SK-N-SH treated with all-trans-retinoic acid at 6 μM for 48 hours (cell line): ENCODE results near the gene DENND1A.
A peak's percentile ranks its signal among the peaks of the same experiment; 100 is the strongest.

ENCODE experiments used
- ATAC-seq: fragments of 200-7000 bp; cut with Tn5 transposase; 3 replicates; pipeline ENCODE4 v1.9.1; 2020; ENCODE audit warnings: mild to moderate bottlenecking, moderate library complexity
- ARNTL ChIP-seq: fragments of 450-650 bp; formaldehyde crosslinking; IDR thresholded peaks from 2 replicates; pipeline ENCODE4 v1.5.0; 2020; ENCODE audit warnings: low read depth, mild to moderate bottlenecking, moderate library complexity, borderline replicate concordance
- BACH2 ChIP-seq: fragments of 250-450 bp; sonication (Bioruptor Pico); IDR thresholded peaks from 2 replicates; pipeline ENCODE4 v1.9.0; 2021; ENCODE audit warnings: mild to moderate bottlenecking, borderline replicate concordance
- CREB5 ChIP-seq: fragments of 250-450 bp; sonication (Bioruptor Pico); IDR thresholded peaks from 2 replicates; pipeline ENCODE4 v1.5.1; 2020; ENCODE audit warnings: low read depth, mild to moderate bottlenecking, moderate library complexity
- ESRRG ChIP-seq: fragments of 250-450 bp; sonication (Bioruptor Pico); IDR thresholded peaks from 2 replicates; pipeline ENCODE4 v1.6.1; 2021; ENCODE audit warnings: mild to moderate bottlenecking
- GLIS3 ChIP-seq: fragments of 250-450 bp; sonication (Bioruptor Pico); IDR thresholded peaks from 2 replicates; pipeline ENCODE4 v1.5.0; 2020; ENCODE audit warnings: mild to moderate bottlenecking, moderate library complexity
- ISL1 ChIP-seq: fragments of 250-450 bp; sonication (Bioruptor Pico); IDR thresholded peaks from 2 replicates; pipeline ENCODE4 v2.1.2; 2022; ENCODE audit warnings: mild to moderate bottlenecking, moderate library complexity
- OSR1 ChIP-seq: fragments of 250-450 bp; sonication (Bioruptor Pico); IDR thresholded peaks from 2 replicates; pipeline ENCODE4 v1.8.0; 2022; ENCODE audit warnings: moderate library complexity, mild to moderate bottlenecking, inconsistent platforms
- PATZ1 ChIP-seq: fragments of 250-450 bp; sonication (Bioruptor Pico); IDR thresholded peaks from 2 replicates; pipeline ENCODE4 v1.8.0; 2020; ENCODE audit warnings: mild to moderate bottlenecking, moderate library complexity, borderline replicate concordance
- PPARA ChIP-seq: fragments of 250-450 bp; sonication (Bioruptor Pico); IDR thresholded peaks from 2 replicates; pipeline ENCODE4 v1.5.0; 2020; ENCODE audit warnings: mild to moderate bottlenecking, borderline replicate concordance
- RARB ChIP-seq: fragments of 250-450 bp; sonication (Bioruptor Pico); IDR thresholded peaks from 2 replicates; pipeline ENCODE4 v1.8.0; 2021; ENCODE audit warnings: mild to moderate bottlenecking, moderate library complexity
- SNAI2 ChIP-seq: fragments of 250-450 bp; sonication (Bioruptor Pico); IDR thresholded peaks from 2 replicates; pipeline ENCODE4 v1.5.0; 2020; ENCODE audit warnings: mild to moderate bottlenecking, moderate library complexity
- TCF4 ChIP-seq: fragments of 250-450 bp; sonication (Bioruptor Pico); IDR thresholded peaks from 2 replicates; pipeline ENCODE4 v1.8.0; 2021; ENCODE audit warnings: mild to moderate bottlenecking, moderate library complexity, borderline replicate concordance
- TOX ChIP-seq: fragments of 250-450 bp; sonication (Bioruptor Pico); IDR thresholded peaks from 2 replicates; pipeline ENCODE4 v1.8.0; 2021; ENCODE audit warnings: mild to moderate bottlenecking, moderate library complexity, borderline replicate concordance
- ZC3H10 ChIP-seq: fragments of 250-450 bp; sonication (Bioruptor Pico); IDR thresholded peaks from 2 replicates; pipeline ENCODE4 v1.5.1; 2021; ENCODE audit warnings: mild to moderate bottlenecking, moderate library complexity
- ZFP3 ChIP-seq: fragments of 250-450 bp; sonication (Bioruptor Pico); IDR thresholded peaks from 2 replicates; pipeline ENCODE4 v1.5.0; 2020; ENCODE audit warnings: mild to moderate bottlenecking, moderate library complexity
- ZFP30 ChIP-seq: fragments of 450-650 bp; formaldehyde crosslinking; IDR thresholded peaks from 2 replicates; pipeline ENCODE4 v1.5.0; 2022; ENCODE audit warnings: mild to moderate bottlenecking, moderate library complexity
- ZNF565 ChIP-seq: fragments of 450-650 bp; formaldehyde crosslinking; conservative IDR thresholded peaks from 2 replicates; pipeline ENCODE4 v1.5.0; 2020; ENCODE audit warnings: low read depth, mild to moderate bottlenecking, moderate library complexity
- ZNF70 ChIP-seq: fragments of 450-650 bp; formaldehyde crosslinking; IDR thresholded peaks from 2 replicates; pipeline ENCODE4 v1.5.0; 2020; ENCODE audit warnings: mild to moderate bottlenecking, moderate library complexity
- ZNF8 ChIP-seq: fragments of 450-650 bp; formaldehyde crosslinking; IDR thresholded peaks from 2 replicates; pipeline ENCODE4 v1.5.0; 2020; ENCODE audit warnings: mild to moderate bottlenecking, moderate library complexity
- TF ChIP-seq, protein P1 (sequence below): fragments of 250-450 bp; sonication (Bioruptor Pico); IDR thresholded peaks from 2 replicates; pipeline ENCODE4 v1.5.1; 2021; ENCODE audit warnings: mild to moderate bottlenecking, moderate library complexity
- TF ChIP-seq, protein P2 (sequence below): fragments of 250-450 bp; sonication (Bioruptor Pico); IDR thresholded peaks from 2 replicates; pipeline ENCODE4 v1.5.0; 2020; ENCODE audit warnings: mild to moderate bottlenecking, moderate library complexity

The DENND1A gene

DNA sequence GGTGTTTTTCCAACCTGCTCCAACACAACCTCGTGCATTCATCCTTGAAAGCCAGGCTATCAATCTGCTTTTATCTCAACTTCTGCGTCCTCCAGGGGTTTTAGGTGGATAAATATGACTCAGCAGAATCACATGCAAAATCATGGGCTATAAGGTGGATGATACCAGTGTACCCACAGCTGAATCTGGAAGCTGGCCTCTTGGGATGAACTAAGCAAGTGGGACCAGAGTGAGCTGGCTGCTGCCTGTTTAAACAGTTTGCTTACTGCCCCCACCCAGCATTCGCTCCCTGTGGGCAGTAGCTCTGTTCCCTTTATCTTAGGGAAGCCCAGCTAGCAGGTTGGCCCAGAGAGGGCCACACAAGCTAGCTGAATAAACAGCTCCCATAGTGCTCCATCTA is 379.9 kb downstream of the DENND1A start:
- no peak for ATAC-seq
- no peak for TF ChIP-seq CREB5 (CRISPR knock-in tag)
- no peak for TF ChIP-seq ZNF70 (CRISPR knock-in tag)
- no peak for TF ChIP-seq ZC3H10 (CRISPR knock-in tag)
- no peak for TF ChIP-seq OSR1 (CRISPR knock-in tag)
- no peak for TF ChIP-seq ZFP3 (CRISPR knock-in tag)

DNA sequence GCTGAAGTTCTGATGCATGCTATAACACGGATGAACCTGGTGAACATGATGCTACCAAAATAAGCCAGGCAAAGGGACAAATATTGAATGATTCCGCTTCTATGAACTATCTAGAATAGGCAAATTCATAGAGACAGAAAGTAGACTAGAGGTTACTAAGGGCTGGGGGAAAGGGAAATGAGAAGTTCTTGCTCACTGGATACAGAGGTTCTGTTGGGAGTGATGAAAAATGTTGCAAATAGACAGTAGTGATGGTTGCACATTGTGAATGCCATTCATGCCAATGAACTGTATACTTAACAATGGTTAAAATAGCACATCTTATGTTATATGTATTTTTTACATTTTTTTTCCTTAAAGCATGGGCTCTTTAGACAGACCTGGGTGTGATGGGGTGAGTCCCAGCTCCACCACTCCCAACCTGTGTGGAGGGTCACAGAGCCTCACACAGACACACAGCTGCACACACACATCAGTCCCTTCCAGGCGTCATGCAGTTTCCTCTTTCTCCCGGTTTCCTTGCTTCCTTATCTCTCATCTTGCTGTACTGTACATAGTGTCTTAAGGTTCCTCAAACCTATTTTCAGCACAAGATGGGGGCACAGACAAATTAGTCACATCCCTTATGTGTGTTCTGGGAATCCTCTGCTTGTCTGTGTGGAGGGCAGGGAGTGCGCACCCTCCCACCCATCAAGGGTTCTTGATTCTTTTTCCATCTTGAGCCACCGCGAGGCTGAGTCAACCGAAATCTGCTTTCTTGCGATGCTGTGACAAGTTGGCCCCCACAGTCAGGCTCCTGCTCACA is 381.0 kb downstream of the DENND1A start:
- no peak for ATAC-seq
- TF ChIP-seq ZNF565 (CRISPR knock-in tag) (no peak), ZNF70 (CRISPR knock-in tag) (no peak), ESRRG (no peak), GLIS3 (CRISPR knock-in tag) (no peak), ARNTL (CRISPR knock-in tag) (no peak), PATZ1 (CRISPR knock-in tag) (no peak), SNAI2 (CRISPR knock-in tag) (no peak), OSR1 (CRISPR knock-in tag) (no peak), TOX (CRISPR knock-in tag) (no peak), ZFP30 (no peak)

DNA sequence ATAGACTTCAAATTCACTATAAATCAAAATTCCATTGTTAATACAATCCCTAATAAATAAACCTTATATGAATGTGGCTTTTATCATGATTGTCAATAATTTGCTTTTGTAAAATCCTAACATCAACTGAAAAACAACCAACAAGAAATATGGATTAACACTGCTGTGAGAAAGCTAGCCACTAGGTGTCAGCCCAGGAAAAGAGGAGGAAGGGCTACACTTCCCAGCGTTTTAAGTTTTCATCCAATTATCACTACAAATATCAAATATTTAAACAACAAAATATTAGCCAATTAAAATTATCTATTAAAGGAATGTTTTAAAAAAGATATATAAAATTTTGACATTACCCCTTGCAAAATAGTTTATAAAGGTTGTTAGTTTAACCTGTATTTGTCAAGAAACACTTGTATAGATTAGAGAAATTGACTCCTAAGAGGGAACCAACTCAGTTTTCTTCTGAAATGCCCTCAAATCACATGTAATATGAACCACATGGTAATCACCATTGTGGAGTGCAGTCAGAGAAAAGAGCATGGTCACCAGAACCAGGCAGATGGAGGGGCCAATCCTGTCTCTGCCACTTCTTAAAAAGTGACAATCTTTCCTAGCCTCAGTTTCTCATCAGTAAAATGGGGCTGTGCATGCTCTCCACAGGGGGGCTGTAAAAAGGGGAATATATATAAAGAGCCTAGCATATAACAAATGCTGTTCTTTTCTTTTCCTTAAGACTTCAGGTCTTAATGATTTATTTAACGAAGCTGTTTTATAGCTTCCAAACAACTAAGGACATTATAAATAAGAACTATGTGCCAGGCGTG is 385.7 kb downstream of the DENND1A start:
- ATAC-seq = peak; percentile 76
- TF ChIP-seq ZC3H10 (CRISPR knock-in tag) = no peak
- no peak for TF ChIP-seq ZNF70 (CRISPR knock-in tag)
- no peak for TF ChIP-seq PATZ1 (CRISPR knock-in tag)
- no peak for TF ChIP-seq OSR1 (CRISPR knock-in tag)
- no peak for TF ChIP-seq TCF4 (CRISPR knock-in tag)

DNA sequence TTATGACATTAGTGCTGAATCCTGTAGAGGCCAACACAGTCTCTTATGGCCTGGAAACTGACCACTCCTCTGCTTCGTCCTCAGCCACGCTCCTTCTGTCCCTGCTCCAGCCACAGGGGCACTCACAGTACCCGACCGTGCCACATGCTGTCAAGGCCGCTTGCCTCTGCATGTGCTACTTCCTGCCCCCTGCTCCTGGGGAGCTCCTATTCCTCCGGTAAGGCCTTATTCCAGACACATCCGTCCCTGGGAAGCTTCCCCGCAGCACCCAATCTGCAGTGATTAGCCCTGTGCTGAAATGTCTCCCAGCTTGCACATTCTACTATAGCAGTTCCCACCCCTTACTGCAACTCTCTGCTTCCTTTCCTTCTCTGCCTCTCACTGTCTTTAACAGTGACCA is 386.4 kb downstream of the DENND1A start:
- no peak for TF ChIP-seq RARB (CRISPR knock-in tag)
- TF ChIP-seq PPARA (CRISPR knock-in tag) = no peak
- no peak for TF ChIP-seq GLIS3 (CRISPR knock-in tag)
- TF ChIP-seq TCF4 (CRISPR knock-in tag) = no peak
- TF ChIP-seq BACH2 = no peak
- TF ChIP-seq, protein P1, sequence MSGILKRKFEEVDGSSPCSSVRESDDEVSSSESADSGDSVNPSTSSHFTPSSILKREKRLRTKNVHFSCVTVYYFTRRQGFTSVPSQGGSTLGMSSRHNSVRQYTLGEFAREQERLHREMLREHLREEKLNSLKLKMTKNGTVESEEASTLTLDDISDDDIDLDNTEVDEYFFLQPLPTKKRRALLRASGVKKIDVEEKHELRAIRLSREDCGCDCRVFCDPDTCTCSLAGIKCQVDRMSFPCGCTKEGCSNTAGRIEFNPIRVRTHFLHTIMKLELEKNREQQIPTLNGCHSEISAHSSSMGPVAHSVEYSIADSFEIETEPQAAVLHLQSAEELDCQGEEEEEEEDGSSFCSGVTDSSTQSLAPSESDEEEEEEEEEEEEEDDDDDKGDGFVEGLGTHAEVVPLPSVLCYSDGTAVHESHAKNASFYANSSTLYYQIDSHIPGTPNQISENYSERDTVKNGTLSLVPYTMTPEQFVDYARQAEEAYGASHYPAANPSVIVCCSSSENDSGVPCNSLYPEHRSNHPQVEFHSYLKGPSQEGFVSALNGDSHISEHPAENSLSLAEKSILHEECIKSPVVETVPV (CRISPR knock-in tag) = no peak
- TF ChIP-seq, protein P2, sequence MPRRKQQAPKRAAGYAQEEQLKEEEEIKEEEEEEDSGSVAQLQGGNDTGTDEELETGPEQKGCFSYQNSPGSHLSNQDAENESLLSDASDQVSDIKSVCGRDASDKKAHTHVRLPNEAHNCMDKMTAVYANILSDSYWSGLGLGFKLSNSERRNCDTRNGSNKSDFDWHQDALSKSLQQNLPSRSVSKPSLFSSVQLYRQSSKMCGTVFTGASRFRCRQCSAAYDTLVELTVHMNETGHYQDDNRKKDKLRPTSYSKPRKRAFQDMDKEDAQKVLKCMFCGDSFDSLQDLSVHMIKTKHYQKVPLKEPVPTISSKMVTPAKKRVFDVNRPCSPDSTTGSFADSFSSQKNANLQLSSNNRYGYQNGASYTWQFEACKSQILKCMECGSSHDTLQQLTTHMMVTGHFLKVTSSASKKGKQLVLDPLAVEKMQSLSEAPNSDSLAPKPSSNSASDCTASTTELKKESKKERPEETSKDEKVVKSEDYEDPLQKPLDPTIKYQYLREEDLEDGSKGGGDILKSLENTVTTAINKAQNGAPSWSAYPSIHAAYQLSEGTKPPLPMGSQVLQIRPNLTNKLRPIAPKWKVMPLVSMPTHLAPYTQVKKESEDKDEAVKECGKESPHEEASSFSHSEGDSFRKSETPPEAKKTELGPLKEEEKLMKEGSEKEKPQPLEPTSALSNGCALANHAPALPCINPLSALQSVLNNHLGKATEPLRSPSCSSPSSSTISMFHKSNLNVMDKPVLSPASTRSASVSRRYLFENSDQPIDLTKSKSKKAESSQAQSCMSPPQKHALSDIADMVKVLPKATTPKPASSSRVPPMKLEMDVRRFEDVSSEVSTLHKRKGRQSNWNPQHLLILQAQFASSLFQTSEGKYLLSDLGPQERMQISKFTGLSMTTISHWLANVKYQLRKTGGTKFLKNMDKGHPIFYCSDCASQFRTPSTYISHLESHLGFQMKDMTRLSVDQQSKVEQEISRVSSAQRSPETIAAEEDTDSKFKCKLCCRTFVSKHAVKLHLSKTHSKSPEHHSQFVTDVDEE (CRISPR knock-in tag) = no peak
- no peak for TF ChIP-seq ZNF8
- no peak for TF ChIP-seq ZNF70 (CRISPR knock-in tag)
- no peak for TF ChIP-seq ISL1
- no peak for ATAC-seq
